Cardiac fibroblast (primary cell): ENCODE data around the gene ELFN2.

Source experiments
- DNase-seq, 2 donors: peaks; one replicate each; pipeline versions ENCODE4 v3.0.0 to v3.0.0-alpha.2; 2010; ENCODE audit warnings: low read depth in 2 of 2
- H3K4me3 ChIP-seq, 2 donors: replicated peaks in 1 of 2; 1 replicate in 1 of 2; 2 replicates in 1 of 2; pipeline ENCODE4 v1.5.1; 2011; ENCODE audit warnings: low read depth in 2 of 2, low read length in 2 of 2, mild to moderate bottlenecking in 2 of 2, moderate library complexity in 1 of 2
- CTCF ChIP-seq: IDR thresholded peaks from one replicate; pipeline ENCODE4 v1.5.1; 2011; ENCODE audit warnings: low read depth, mild to moderate bottlenecking, low read length, inconsistent platforms

ELFN2 gene

GRCh38 chr22:37433786-37434185 is 6.5 kb upstream of the ELFN2 start:
- H3K4me3 ChIP-seq = no peak overlapping the region
- no peak for DNase-seq
- no peak for TF ChIP-seq CTCF

- no peak for DNase-seq
- TF ChIP-seq CTCF = no peak
- no peak overlapping the region for H3K4me3 ChIP-seq
Measured at GRCh38 chr22:37432708-37433054, 5.4 kb upstream of the ELFN2 start.

GRCh38 chr22:37431801-37432707 is 4.8 kb upstream of the ELFN2 start:
- DNase-seq = peak; percentile 96 to 98
- no peak for TF ChIP-seq CTCF
- no peak overlapping the region for H3K4me3 ChIP-seq

- H3K4me3 ChIP-seq = no peak overlapping the region
- DNase-seq = no peak
- TF ChIP-seq CTCF = no peak
Measured at GRCh38 chr22:37431366-37431765, 4.1 kb upstream of the ELFN2 start.

GRCh38 chr22:37430941-37431340 is 3.7 kb upstream of the ELFN2 start:
- no peak for TF ChIP-seq CTCF
- DNase-seq = no peak

GRCh38 chr22:37428649-37429586 is 1.6 kb upstream of the ELFN2 start:
- peak; percentile 53 to 58 for DNase-seq
- no peak overlapping the region for H3K4me3 ChIP-seq
- peak; percentile 78 for TF ChIP-seq CTCF

More at GRCh38 chr22:37430941-37431340, 3.7 kb upstream of the ELFN2 start:
- H3K4me3 ChIP-seq = no peak overlapping the region
